GM19099 (cell line): ENCODE results near the gene MECP2.

ENCODE experiments used
- POLR2A ChIP-seq: IDR thresholded peaks from 3 replicates; pipeline ENCODE4 v1.6.1; 2011; ENCODE audit warnings: low read depth; ENCODE audit not compliant: insufficient read length; ENCODE audit errors: extremely low read depth

MECP2 gene

GRCh38 chrX:154024271-154024670 lies 73.2 kb downstream of the MECP2 start:
- TF ChIP-seq POLR2A, result no peak

DNA sequence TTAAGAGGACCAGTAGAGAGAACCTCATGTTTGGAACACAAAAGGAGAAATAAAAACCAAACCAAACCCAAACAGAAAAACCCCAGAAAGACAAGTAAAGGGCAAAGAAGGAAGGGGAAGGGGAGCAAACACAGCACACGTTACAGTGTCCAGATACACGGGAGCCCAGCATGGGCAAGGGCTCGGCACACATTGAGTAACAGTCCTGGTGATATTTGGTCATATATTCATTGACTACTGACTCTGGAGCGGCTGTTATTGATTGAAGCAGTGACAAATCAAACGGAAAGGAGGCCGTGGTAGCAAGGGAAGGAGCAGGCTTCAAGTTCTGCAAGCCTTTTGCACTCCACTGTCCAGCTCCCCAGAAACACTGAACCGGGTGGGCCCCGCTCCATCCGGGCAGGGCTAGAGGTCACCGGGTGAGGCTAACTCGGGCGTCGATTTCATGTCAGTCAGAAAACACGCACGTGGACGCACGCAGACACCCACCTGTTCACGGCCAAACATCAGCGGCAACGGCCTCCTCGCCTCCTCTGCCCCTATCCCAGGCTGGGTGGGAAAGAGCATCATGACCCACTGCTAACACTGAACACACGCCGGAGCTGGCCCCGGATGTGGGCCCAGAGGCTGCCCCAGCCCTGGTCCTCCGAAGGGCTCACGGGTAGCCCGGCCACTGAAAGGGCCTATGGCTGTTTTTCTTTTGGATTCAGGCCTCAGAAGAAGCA lies 74.1 kb downstream of the MECP2 start:
- no peak for TF ChIP-seq POLR2A

- no peak for TF ChIP-seq POLR2A
Observed at GRCh38 chrX:154022108-154022507, 75.4 kb downstream of the MECP2 start.

GRCh38 chrX:154021131-154021611 lies 76.3 kb downstream of the MECP2 start:
- no peak for TF ChIP-seq POLR2A

GRCh38 chrX:154020536-154021115 lies 76.9 kb downstream of the MECP2 start:
- TF ChIP-seq POLR2A, result no peak

GRCh38 chrX:154019633-154020528 lies 77.6 kb downstream of the MECP2 start, which contains the start of gene IRAK1:
Gene IRAK1, minus strand, starts transcription at chrX:154019902. Its CDS starts 90 bp downstream, at chrX:154019812.
- peak; percentile 65 for TF ChIP-seq POLR2A

GRCh38 chrX:154019061-154019621 lies 78.4 kb downstream of the MECP2 start:
- TF ChIP-seq POLR2A, result no peak

- no peak for TF ChIP-seq POLR2A
Observed at GRCh38 chrX:154018518-154019060, 78.9 kb downstream of the MECP2 start.

- TF ChIP-seq POLR2A, result no peak
Observed at GRCh38 chrX:154017766-154018517, 79.6 kb downstream of the MECP2 start.

DNA sequence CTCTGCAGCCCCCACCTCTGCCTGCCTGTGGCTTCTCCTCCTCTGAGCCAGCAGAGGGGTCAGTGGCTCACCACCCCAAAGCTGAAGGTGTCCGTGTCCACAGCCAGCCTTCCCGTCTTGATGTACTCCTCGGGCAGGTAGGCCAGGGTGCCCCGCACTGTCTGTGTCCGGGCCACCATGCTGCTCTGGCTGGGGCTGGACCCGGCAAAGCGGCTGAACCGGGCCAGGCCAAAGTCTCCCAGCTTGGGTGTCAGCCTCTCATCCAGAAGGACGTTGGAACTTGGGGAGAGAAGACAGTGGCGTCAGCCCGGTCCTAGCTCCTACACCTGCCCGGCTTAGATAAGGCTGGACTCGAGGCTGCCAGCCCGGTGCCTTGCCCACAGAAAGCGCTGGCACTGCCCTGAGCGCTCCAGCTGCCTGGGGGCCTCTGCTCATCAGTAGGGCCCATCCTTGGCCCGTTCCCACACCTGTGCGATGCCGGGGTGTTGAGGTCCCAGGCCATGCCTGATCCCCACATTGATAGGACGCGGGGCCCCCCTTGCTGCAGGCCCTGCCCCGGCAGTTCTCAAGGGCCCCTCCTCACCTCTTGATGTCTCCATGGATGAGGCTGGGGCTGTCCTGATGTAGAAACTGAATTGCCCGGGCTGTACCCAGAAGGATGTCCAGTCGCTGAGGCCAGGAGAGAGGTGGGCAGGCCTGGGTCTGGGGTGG lies 81.0 kb downstream of the MECP2 start:
- TF ChIP-seq POLR2A, result no peak

GRCh38 chrX:154015581-154016264 lies 81.8 kb downstream of the MECP2 start:
- TF ChIP-seq POLR2A, result no peak

DNA sequence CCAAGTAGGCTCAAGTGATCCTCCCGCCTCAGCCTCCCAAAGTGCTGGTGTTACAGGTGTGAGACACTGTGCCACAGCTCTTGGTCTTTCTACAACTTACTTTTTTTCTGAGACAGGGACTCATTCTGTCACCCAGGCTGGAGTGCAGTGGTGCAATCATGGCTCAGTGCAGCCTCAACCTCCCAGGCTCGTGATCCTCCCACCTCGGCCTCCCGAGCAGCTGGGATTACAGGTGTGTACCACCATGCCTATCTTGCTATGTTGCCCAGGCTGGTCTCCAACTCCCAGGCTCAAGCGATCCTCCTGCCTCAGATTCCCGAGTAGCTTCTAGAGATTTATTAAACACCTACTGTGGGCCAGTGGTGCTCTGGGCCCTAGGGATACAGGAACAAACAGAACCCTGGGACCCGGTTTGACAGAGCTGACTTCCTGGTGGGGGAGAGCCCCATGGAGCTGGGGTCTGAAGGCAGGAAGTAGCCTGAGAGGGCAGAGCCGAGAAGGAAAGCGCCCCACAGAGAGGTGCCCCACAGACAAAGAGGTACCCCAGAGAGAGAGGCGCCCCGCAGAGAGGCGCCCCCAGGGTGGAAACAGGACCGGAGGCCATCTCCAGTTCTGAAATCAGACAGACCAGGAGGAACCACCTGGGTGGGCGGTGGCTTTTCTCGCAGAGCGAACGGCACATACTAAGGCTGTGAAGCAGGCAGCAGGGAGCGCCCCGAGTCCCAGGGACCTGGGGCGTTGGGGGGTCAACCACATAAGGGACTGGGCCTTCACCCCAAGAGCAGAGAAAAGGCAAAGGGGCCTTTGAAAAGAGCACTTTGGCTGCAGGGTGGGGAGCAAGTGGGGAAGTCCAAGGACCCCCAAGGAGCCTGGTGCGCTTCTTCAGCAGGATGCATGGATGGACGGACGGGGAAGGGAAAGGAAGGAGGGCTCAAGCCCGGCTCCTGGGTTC lies 82.8 kb downstream of the MECP2 start:
- no peak for TF ChIP-seq POLR2A
